Measurements from ENCODE around the gene CRYBG2. TPM values are rescaled to one million over a fixed set of nuclear protein-coding genes. Genes with fewer than 3 reads are reported as not detected.

CRYBG2 gene
- total RNA-seq, 6 experiments from 2014 or later = not detected

- no peak for TF ChIP-seq CTCF (IDR thresholded peaks at IDR 0.05)
- peak overlapping the region; percentile 97 for H3K27ac Mint-ChIP-seq
Observed at GRCh38 chr1:26277261-26277661, 76.7 kb downstream of the CRYBG2 start.

GRCh38 chr1:26276432-26276838 lies 77.5 kb downstream of the CRYBG2 start:
- peak overlapping the region; percentile 70 for H3K4me3 Mint-ChIP-seq
- no peak for DNase-seq
- H3K36me3 Mint-ChIP-seq (ENCODE audit: low read depth) = peaks cover 41% of the 10 kb centered on the region
- peaks cover 3% of the 10 kb centered on the region for H3K27me3 Mint-ChIP-seq (ENCODE audit: insufficient read depth)
- peak overlapping the region; percentile 97 for H3K27ac Mint-ChIP-seq
- peaks cover 67% of the 10 kb centered on the region for H3K4me1 Mint-ChIP-seq (ENCODE audit: low read depth)
- no peak for TF ChIP-seq CTCF (IDR thresholded peaks at IDR 0.05)
- H3K9me3 Mint-ChIP-seq = no peaks in the 10 kb centered on the region

More at GRCh38 chr1:26277261-26277661, 76.7 kb downstream of the CRYBG2 start:
- Mint-ChIP-seq H3K4me1 (ENCODE audit: low read depth) (peaks cover 76% of the 10 kb centered on the region), H3K4me3 (peak overlapping the region; percentile 70; the same call in 1 of the 2 replicates), H3K36me3 (ENCODE audit: low read depth) (peaks cover 40% of the 10 kb centered on the region), H3K27me3 (ENCODE audit: insufficient read depth) (peaks cover 3% of the 10 kb centered on the region), H3K9me3 (no peaks in the 10 kb centered on the region)
- no peak for DNase-seq

- peak overlapping the region; percentile 97 for H3K27ac Mint-ChIP-seq
- H3K27me3 Mint-ChIP-seq (ENCODE audit: insufficient read depth) = peaks cover 1% of the 10 kb centered on the region
- peaks cover 35% of the 10 kb centered on the region for H3K36me3 Mint-ChIP-seq (ENCODE audit: low read depth)
- TF ChIP-seq CTCF (IDR thresholded peaks at IDR 0.05) = peak; percentile 87
- H3K4me1 Mint-ChIP-seq (ENCODE audit: low read depth) = peaks cover 61% of the 10 kb centered on the region
- peak; percentile 96 for DNase-seq
- H3K4me3 Mint-ChIP-seq = peak overlapping the region; percentile 70
- no peaks in the 10 kb centered on the region for H3K9me3 Mint-ChIP-seq
Observed at GRCh38 chr1:26275580-26276431, 78.1 kb downstream of the CRYBG2 start.

- DNase-seq = peak; percentile 45
- H3K9me3 Mint-ChIP-seq = no peaks in the 10 kb centered on the region
- peaks cover 60% of the 10 kb centered on the region for H3K4me1 Mint-ChIP-seq (ENCODE audit: low read depth)
- H3K27ac Mint-ChIP-seq = peak overlapping the region; percentile 97
- TF ChIP-seq CTCF (IDR thresholded peaks at IDR 0.05) = no peak
- H3K4me3 Mint-ChIP-seq = peak overlapping the region; percentile 70
- peaks cover 30% of the 10 kb centered on the region for H3K36me3 Mint-ChIP-seq (ENCODE audit: low read depth)
- H3K27me3 Mint-ChIP-seq (ENCODE audit: insufficient read depth) = peaks cover 1% of the 10 kb centered on the region
Observed at GRCh38 chr1:26274801-26275425, 79.0 kb downstream of the CRYBG2 start.

Other genes starting within 250 kb of the CRYBG2 start
- gene PDIK1L, start 242.3 kb downstream of the CRYBG2 start, total RNA-seq (2021; fragmentation: NEBNext Ultra II Directional; extraction: Animal tissue kit (Norgen Biotek cat#: 25700)) = 1 to 10 TPM; 2.5 to 4.4 (median 3.8) TPM
- not detected for gene FAM110D, start 195.1 kb downstream of the CRYBG2 start, total RNA-seq (2021; fragmentation: NEBNext Ultra II Directional; extraction: Animal tissue kit (Norgen Biotek cat#: 25700))
- gene C1orf232, start 185.2 kb downstream of the CRYBG2 start, total RNA-seq (2021; fragmentation: NEBNext Ultra II Directional; extraction: Animal tissue kit (Norgen Biotek cat#: 25700)) = not detected
- gene ZNF593, start 184.2 kb downstream of the CRYBG2 start, total RNA-seq (2021; fragmentation: NEBNext Ultra II Directional; extraction: Animal tissue kit (Norgen Biotek cat#: 25700)) = 10 to 100 TPM; 33.5 to 46.3 (median 38.7) TPM
- not detected for gene ZNF593OS, start 182.3 kb downstream of the CRYBG2 start, total RNA-seq (2021; fragmentation: NEBNext Ultra II Directional; extraction: Animal tissue kit (Norgen Biotek cat#: 25700))
- under 1 TPM; 0.19 to 0.57 (median 0.33) TPM for gene CNKSR1, start 176.6 kb downstream of the CRYBG2 start, total RNA-seq (2021; fragmentation: NEBNext Ultra II Directional; extraction: Animal tissue kit (Norgen Biotek cat#: 25700))
- not detected for gene CATSPER4, start 163.5 kb downstream of the CRYBG2 start, total RNA-seq (2021; fragmentation: NEBNext Ultra II Directional; extraction: Animal tissue kit (Norgen Biotek cat#: 25700))
- 1 to 10 TPM; 4.9 to 8.6 (median 8.4) TPM for gene CEP85, start 119.9 kb downstream of the CRYBG2 start, total RNA-seq (2021; fragmentation: NEBNext Ultra II Directional; extraction: Animal tissue kit (Norgen Biotek cat#: 25700))
- gene SH3BGRL3, start 74.0 kb downstream of the CRYBG2 start, total RNA-seq (2021; fragmentation: NEBNext Ultra II Directional; extraction: Animal tissue kit (Norgen Biotek cat#: 25700)) = 100 to 1,000 TPM; 731 to 914 (median 779) TPM
- gene UBXN11, start 47.5 kb downstream of the CRYBG2 start, total RNA-seq (2021; fragmentation: NEBNext Ultra II Directional; extraction: Animal tissue kit (Norgen Biotek cat#: 25700)) = 10 to 100 TPM in 4 of 6 experiments, 1 to 10 TPM in 2; 9.5 to 11.9 (median 10.5) TPM
- not detected for gene CD52, start 36.2 kb downstream of the CRYBG2 start, total RNA-seq (2021; fragmentation: NEBNext Ultra II Directional; extraction: Animal tissue kit (Norgen Biotek cat#: 25700))
- not detected for gene ZNF683, start 18.6 kb upstream of the CRYBG2 start, total RNA-seq (2021; fragmentation: NEBNext Ultra II Directional; extraction: Animal tissue kit (Norgen Biotek cat#: 25700))
- gene LIN28A, start 56.7 kb upstream of the CRYBG2 start, total RNA-seq (2021; fragmentation: NEBNext Ultra II Directional; extraction: Animal tissue kit (Norgen Biotek cat#: 25700)) = not detected
- gene DHDDS, start 78.2 kb upstream of the CRYBG2 start, total RNA-seq (2021; fragmentation: NEBNext Ultra II Directional; extraction: Animal tissue kit (Norgen Biotek cat#: 25700)) = 10 to 100 TPM; 68.3 to 76.1 (median 70.8) TPM
- 100 to 1,000 TPM; 440 to 699 (median 668) TPM for gene HMGN2, start 118.3 kb upstream of the CRYBG2 start, total RNA-seq (2021; fragmentation: NEBNext Ultra II Directional; extraction: Animal tissue kit (Norgen Biotek cat#: 25700))
- 1 to 10 TPM; 1.5 to 2.6 (median 1.7) TPM for gene RPS6KA1, start 175.6 kb upstream of the CRYBG2 start, total RNA-seq (2021; fragmentation: NEBNext Ultra II Directional; extraction: Animal tissue kit (Norgen Biotek cat#: 25700))

All from HFFc6 (cell line).